Smooth muscle cell of bladder (primary cell): ENCODE data around the gene MYH16. TPM values are rescaled to one million over a fixed set of nuclear protein-coding genes. Genes with fewer than 3 reads are reported as not detected.

Experiments used
- total RNA-seq: library from RNA; depleted of rRNA; stranded (reverse); fragments of >200 nt; gene quantifications from 2 replicates; pipeline ENCODE4 v1.2.3, GENCODE V29; 2014

MYH16 gene
- not detected in 2 replicates for total RNA-seq

DNA sequence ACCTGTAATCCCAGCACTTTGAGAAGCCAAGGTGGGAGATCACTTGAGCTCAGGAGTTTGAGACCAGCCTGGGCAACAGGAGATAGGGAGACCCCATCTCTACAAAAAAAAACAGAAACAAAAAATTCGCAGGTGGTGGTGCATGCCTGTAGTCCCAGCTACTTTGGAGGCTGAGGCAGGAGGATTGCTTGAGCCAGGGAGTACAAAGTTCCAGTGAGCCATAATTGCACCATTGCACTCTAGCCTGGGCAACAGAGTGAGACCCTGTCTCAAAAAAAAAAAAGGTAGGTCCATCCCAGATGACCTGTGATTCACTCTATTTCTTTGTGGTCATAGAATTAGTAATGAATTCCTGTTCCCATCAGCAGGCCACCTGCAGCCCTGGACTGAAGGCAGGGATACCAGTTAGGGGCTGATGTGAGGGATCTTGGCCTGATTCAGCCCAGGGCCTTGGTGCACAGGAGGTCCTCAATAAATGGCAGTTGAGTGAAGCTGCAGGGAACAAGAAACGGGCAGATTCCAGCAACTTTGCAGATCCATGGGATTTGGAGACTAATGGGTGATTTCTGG, at the start of gene MYH16:
TSS of gene MYH16 (plus strand) at position 364 of the 570 bp plus-strand sequence.

GRCh38 chr7:99325592-99326407, 53.2 kb downstream of the MYH16 start, which contains the start of gene ARPC1A:
TSS of gene ARPC1A (plus strand) at chr7:99325898. CDS start at chr7:99333354, 7,456 bp downstream.

Other genes starting within 250 kb of the MYH16 start
- 14.1 and 17.8 TPM in 2 replicates for gene SMURF1, start 128.7 kb upstream of the MYH16 start, total RNA-seq
- not detected in 2 replicates for gene KPNA7, start 64.7 kb upstream of the MYH16 start, total RNA-seq
- gene ARPC1A, start 53.1 kb downstream of the MYH16 start, total RNA-seq: 203 and 209 TPM in 2 replicates
- gene ARPC1B, start 101.9 kb downstream of the MYH16 start, total RNA-seq: 361 and 534 TPM in 2 replicates
- 26.9 and 29.2 TPM in 2 replicates for gene PDAP1, start 135.8 kb downstream of the MYH16 start, total RNA-seq
- 142 and 174 TPM in 2 replicates for gene BUD31, start 136.1 kb downstream of the MYH16 start, total RNA-seq
- gene PTCD1, start 166.0 kb downstream of the MYH16 start, total RNA-seq: 7.1 and 8.1 TPM in 2 replicates
- gene CPSF4, start 166.1 kb downstream of the MYH16 start, total RNA-seq: 21.6 and 28.1 TPM in 2 replicates
- gene ATP5MF, start 193.3 kb downstream of the MYH16 start, total RNA-seq: 443 and 477 TPM in 2 replicates
- 2.6 and 3.6 TPM in 2 replicates for gene ZNF789, start 200.1 kb downstream of the MYH16 start, total RNA-seq
- gene ZNF394, start 227.4 kb downstream of the MYH16 start, total RNA-seq: 22.5 and 27.3 TPM in 2 replicates
- gene ZKSCAN5, start 231.8 kb downstream of the MYH16 start, total RNA-seq: 10.8 and 12.1 TPM in 2 replicates